Left colon (tissue), 2 donors: ENCODE results near the gene TMEM106A. TPM values are rescaled to one million over a fixed set of nuclear protein-coding genes. Genes with fewer than 3 reads are reported as not detected.
"Not testable (repeated sequence)": the region's sequence is repeated elsewhere in the genome, so short reads cannot be mapped to it uniquely, and the experiment has no call there.

ENCODE experiments used
- ATAC-seq: fragments of 200-7000 bp; cut with Tn5 transposase; one replicate; pipeline ENCODE4 v1.9.1; 2020; ENCODE audit warnings: mild to moderate bottlenecking, moderate library complexity
- DNase-seq, 2 donors: peaks; one replicate each; pipeline ENCODE4 v3.0.0-alpha.2; 2020
- intact Hi-C, 2 donors: fragments of 100-400 bp; cut with DNase I in 1 of 2; cut with micrococcal nuclease in 1 of 2; formaldehyde crosslinking; loops; one replicate each; pipeline versions ENCODE4 v1.11.2 to v1.14.0; 2022; cut with DNase I, micrococcal nuclease
- total RNA-seq, 2 donors: library from RNA; stranded (reverse); fragmentation: NEBNext Ultra II Directional; extraction: Animal tissue kit (Norgen Biotek cat#: 25700); gene quantifications; one replicate each; pipeline ENCODE4 v1.2.1, GENCODE V29; 2021
- donor health status: DM: no; HTN: no; CAD: no.
- donor health status: DM: yes; HTN: yes; CAD: no.

Gene TMEM106A
- total RNA-seq, 2 donors from 2014 or later = 9.3 to 9.7 TPM

GRCh38 chr17:43211123-43211479 lies 574 bp upstream of the TMEM106A start:
- intact Hi-C loops = no loop called here
- no peak for DNase-seq

GRCh38 chr17:43212641-43213490 lies 1.2 kb downstream of the TMEM106A start:
- ATAC-seq = no peak

More at GRCh38 chr17:43211123-43211479, 574 bp upstream of the TMEM106A start:
- ATAC-seq = no peak

GRCh38 chr17:43213545-43213944 lies 1.9 kb downstream of the TMEM106A start:
- no peak for ATAC-seq
- intact Hi-C loops = no loop called here
- DNase-seq = no peak

More at GRCh38 chr17:43212641-43213490, 1.2 kb downstream of the TMEM106A start:
- DNase-seq = peak in 1 of 2 donors; percentile 13
- intact Hi-C loops = no loop called here

- no peak for DNase-seq
- ATAC-seq = no peak
- intact Hi-C loops = no loop called here
Measured at GRCh38 chr17:43215341-43215740, 3.7 kb downstream of the TMEM106A start.

GRCh38 chr17:43216369-43216761 lies 4.7 kb downstream of the TMEM106A start:
- intact Hi-C loops = no loop called here
- ATAC-seq (no peak), DNase-seq (no peak)

- ATAC-seq (no peak), DNase-seq (no peak)
- intact Hi-C loops = no loop called here
Measured at GRCh38 chr17:43216762-43217613, 5.3 kb downstream of the TMEM106A start.

DNA sequence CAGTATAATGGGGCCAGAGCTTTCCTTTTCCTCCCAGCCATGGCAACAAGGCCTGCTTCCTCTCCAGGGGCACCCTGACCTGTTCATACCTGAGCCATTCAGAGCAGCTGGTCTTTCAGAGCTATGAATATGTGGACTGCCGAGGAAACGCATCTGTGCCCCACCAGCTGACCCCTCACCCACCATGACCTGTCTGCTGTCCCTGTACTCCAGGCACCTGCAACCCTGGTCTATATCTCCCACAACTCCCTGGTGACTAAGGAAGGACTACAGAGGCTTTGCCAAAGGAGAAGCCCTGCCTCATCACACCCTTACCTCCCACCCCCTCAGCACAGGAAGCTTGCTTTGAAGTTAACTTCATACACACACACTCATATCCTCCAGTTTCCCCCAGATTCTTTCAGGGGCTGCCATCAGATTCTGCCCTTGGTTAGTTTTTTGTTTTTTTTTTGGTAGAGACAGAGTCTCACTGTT lies 6.0 kb downstream of the TMEM106A start:
- intact Hi-C loops = no loop called here
- no peak for DNase-seq
- no peak for ATAC-seq

GRCh38 chr17:43219001-43219400 lies 7.3 kb downstream of the TMEM106A start:
- intact Hi-C loops = no loop called here
- ATAC-seq = no peak
- DNase-seq = no peak

GRCh38 chr17:43219746-43220380 lies 8.2 kb downstream of the TMEM106A start:
- no peak for ATAC-seq
- DNase-seq = no peak
- intact Hi-C loops = no loop called here

DNA sequence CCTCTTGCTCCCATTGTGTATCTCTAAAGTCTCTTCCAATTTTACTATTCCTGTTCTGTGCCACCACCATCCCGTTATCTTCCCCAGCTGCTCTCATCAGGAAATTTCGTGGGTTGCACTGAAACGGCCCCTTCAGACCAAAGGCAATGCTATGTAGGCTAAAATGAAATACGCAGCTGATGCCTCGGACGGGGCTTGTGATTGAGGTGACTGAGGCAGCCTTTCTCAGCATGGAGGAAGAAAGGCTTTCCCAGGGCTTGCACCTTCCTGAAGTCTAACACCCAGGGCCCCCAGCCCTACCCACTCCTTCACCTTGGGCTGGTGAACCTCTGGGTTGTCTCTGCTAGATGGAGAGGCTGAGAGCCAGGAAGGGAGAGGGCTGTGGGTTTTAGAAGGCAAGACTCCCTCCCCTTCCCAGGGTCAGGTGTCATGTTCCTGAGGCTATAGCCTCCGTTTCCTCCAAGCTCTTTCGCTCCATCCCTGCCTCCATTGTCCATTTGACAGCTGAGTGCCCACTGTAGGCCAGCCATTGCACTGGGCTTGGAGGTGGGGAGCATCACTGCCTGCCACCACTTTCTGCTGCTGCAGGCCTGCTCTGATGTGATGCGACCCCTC lies 8.9 kb downstream of the TMEM106A start:
- intact Hi-C loops = no loop called here
- ATAC-seq (no peak), DNase-seq (no peak)

DNA sequence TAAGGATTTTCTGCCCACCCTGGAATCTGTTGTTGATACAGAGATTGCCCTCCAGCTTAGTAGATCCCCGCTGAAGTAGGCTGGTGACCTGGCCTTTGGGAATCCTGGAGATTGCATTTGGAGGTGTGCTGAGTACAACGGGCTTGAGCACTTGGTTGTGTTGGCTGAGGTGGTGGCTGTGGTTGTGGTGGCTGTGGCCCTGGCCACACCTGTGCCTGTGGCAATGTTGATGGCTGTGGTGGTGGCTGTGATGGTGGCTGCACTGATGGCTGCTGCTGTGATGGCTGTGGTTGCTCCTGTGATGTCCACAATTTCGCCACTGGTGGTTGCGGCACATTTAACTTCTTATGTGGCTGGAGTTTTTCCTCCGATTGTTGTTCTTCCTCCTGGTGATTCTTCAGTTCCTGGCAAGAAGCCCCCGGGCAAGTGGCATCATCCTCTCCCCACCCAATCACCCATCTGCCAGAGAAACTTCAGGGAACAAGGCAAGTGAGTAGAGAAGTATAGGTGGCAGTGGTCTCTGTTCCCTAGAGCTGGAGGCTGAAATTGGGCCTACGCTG lies 12.6 kb downstream of the TMEM106A start:
- DNase-seq (no peak), ATAC-seq (no peak)
- intact Hi-C loops = no loop called here

- DNase-seq = no peak
- no peak for ATAC-seq
- intact Hi-C loops = no loop called here
Measured at GRCh38 chr17:43226393-43226792, 14.7 kb downstream of the TMEM106A start.

GRCh38 chr17:43228020-43228782 lies 16.5 kb downstream of the TMEM106A start, which contains the start of gene CCDC200:
Gene CCDC200, minus strand, starts transcription at chr17:43228623. Its CDS starts 69 bp downstream, at chr17:43228554.
- intact Hi-C loops, DNase-seq: not testable (repeated sequence)
- peak; percentile 17 for ATAC-seq

DNA sequence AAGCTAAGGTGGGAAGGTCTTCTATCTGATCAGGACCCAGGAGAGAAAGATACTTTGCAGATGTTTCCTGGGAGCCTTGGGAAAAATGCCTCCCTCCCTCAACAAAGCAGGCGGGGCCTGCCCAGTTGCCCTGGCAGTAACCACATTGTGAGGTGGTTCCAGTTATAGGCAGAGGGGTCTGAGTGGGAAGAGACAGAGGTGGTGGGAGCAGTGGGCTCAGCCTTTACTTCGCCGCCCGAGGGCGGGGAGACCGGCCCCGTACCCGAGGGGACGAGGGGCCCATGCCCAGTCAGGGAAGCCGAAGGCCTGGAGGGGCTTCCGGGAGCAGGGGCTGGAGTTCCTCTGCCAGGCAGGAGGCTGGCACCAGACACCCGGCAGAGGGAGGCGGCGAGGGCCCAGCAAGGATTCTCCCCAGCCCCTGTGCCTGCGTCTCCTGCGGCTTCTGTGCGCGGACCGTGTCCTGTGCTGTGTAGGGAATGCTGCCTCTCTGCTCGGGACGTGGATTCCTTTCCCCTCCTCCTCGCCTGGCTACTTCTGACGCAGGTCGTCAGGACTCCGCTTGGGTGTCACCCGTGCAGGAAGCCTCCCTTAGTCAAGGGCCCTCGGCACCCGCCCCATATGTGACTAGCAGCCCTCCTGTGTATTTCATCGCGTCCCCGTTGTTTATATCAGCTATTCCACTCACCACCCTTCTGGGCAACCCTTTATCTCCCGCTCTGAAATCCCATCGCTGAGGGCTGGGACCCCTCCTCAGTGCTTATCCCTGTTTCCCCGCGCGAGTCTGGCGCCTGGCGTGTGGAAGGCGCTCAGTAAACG lies 19.7 kb downstream of the TMEM106A start:
- DNase-seq = not testable (repeated sequence)
- peak; percentile 68 for ATAC-seq

GRCh38 chr17:43232021-43232699 lies 20.5 kb downstream of the TMEM106A start:
- intact Hi-C loops, ATAC-seq: not testable (repeated sequence)
- DNase-seq = peak; percentile 52 to 77

More for the DNA sequence above, 19.7 kb downstream of the TMEM106A start:
- intact Hi-C loops = not testable (repeated sequence)

GRCh38 chr17:43233263-43233662 lies 21.6 kb downstream of the TMEM106A start:
- ATAC-seq, DNase-seq, intact Hi-C loops: not testable (repeated sequence)
